Measurements from ENCODE around the gene COMT. TPM values are rescaled to one million over a fixed set of nuclear protein-coding genes. Genes with fewer than 3 reads are reported as not detected.

Gene COMT
- total RNA-seq, 1 donor from 2014 or later: 175 TPM

DNA sequence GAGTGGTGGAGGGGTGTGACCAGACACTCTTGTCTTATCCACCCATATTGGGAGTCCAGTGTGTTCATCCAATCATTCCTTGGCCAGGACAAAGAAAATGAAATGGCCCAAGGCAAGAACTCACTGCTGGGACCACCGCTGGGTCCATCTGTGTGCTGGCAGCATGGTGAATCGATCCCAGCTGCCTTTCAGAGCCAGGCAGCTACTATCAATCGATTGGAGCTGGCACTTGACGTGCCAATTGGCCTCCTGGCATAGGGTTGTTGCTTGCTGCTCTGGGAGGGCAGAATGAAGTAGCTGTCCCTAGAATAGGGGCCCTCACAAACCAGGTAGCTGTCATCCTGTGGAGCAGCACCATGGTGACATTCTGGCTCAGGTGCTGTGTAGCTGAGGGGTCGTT lies 76.4 kb downstream of the COMT start:
- Histone ChIP-seq H3K36me3 (no peaks in the 10 kb centered on the region), H3K27ac (no peak overlapping the region), H3K4me3 (no peak overlapping the region), H3K27me3 (no peaks in the 10 kb centered on the region), H3K4me1 (peaks cover 33% of the 10 kb centered on the region), H3K9me3 (no peaks in the 10 kb centered on the region)
- TF ChIP-seq, protein P1, sequence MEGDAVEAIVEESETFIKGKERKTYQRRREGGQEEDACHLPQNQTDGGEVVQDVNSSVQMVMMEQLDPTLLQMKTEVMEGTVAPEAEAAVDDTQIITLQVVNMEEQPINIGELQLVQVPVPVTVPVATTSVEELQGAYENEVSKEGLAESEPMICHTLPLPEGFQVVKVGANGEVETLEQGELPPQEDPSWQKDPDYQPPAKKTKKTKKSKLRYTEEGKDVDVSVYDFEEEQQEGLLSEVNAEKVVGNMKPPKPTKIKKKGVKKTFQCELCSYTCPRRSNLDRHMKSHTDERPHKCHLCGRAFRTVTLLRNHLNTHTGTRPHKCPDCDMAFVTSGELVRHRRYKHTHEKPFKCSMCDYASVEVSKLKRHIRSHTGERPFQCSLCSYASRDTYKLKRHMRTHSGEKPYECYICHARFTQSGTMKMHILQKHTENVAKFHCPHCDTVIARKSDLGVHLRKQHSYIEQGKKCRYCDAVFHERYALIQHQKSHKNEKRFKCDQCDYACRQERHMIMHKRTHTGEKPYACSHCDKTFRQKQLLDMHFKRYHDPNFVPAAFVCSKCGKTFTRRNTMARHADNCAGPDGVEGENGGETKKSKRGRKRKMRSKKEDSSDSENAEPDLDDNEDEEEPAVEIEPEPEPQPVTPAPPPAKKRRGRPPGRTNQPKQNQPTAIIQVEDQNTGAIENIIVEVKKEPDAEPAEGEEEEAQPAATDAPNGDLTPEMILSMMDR (IDR thresholded peaks at IDR 0.05): no peak
- intact Hi-C loops (cut with DNase I): no loop called here
- no peak for ATAC-seq
- DNase-seq: no peak

Small RNAs within 50 kb of the gene (microRNA-seq; reads per million reads assigned to microRNA genes)
- not detected for gene MIR4761 (ENCODE audit: borderline microRNAs expressed)

Other genes starting within 250 kb of the COMT start
- 11.5 TPM for gene SEPTIN5, start 227.3 kb upstream of the COMT start, total RNA-seq
- gene GP1BB, start 218.2 kb upstream of the COMT start, total RNA-seq: 1.3 TPM
- gene TBX1, start 181.0 kb upstream of the COMT start, total RNA-seq: 15.4 TPM
- 7.8 TPM for gene GNB1L, start 86.9 kb upstream of the COMT start, total RNA-seq
- 20.5 TPM for gene RTL10, start 86.9 kb upstream of the COMT start, total RNA-seq
- gene TXNRD2, start within 50 bp of the COMT start, total RNA-seq: 40.7 TPM
- gene ARVCF, start 75.1 kb downstream of the COMT start, total RNA-seq: 25.4 TPM
- 37.8 TPM for gene TANGO2, start 79.3 kb downstream of the COMT start, total RNA-seq
- 35.5 TPM for gene DGCR8, start 138.5 kb downstream of the COMT start, total RNA-seq
- gene RANBP1, start 174.3 kb downstream of the COMT start, total RNA-seq: 53.0 TPM
- gene TRMT2A, start 175.5 kb downstream of the COMT start, total RNA-seq: 53.8 TPM
- 88.0 TPM for gene ZDHHC8, start 190.0 kb downstream of the COMT start, total RNA-seq
- gene CCDC188, start 209.3 kb downstream of the COMT start, total RNA-seq: 1.6 TPM